K562 (cell line): Measurements from ENCODE around the gene RBM7. TPM values are rescaled to one million over a fixed set of nuclear protein-coding genes. Genes with fewer than 3 reads are reported as not detected.

Experiments
- ATAC-seq: fragments of 200-7000 bp; cut with Tn5 transposase; 3 replicates; pipeline ENCODE4 v1.9.1; 2020; ENCODE audit warnings: moderate library complexity
- BruUV-seq: library from RNA; stranded (reverse); fragments of 400-500 nt; replicated peaks from 2 replicates; lab custom pipeline; 2021; lab: Mats Ljungman, UMichigan
- CTCF ChIA-PET: fragments of 300-600 bp; formaldehyde crosslinking; extraction: SDS; loops from one replicate; lab custom pipeline; 2021; ENCODE audit warnings: low intra/inter-chr PET ratio; lab: Yijun Ruan, JAX
- POLR2A ChIA-PET: fragments of 300-600, 350-650 bp; sonication (Branson Sonifier 250); formaldehyde crosslinking; extraction: SDS; loops from one replicate; lab custom pipeline; 2021; ENCODE audit warnings: antibody characterized with exemption, inconsistent platforms; lab: Yijun Ruan, JAX
- DNase-seq, 4 experiments: peaks; one replicate each; pipeline versions ENCODE4 v3.0.0 to v3.0.0-alpha.2; 2011 to 2018; ENCODE audit warnings: low spot score in 3 of 4, mixed read lengths in 3 of 4; ENCODE audit errors: extremely low read depth in 1 of 4
- FAIRE-seq: peaks from 2 replicates; lab custom pipeline; 2011; peaks lifted over from hg19 to GRCh38; lab: Jason Lieb, UNC
- H2AFZ ChIP-seq: 2 replicates; pipeline ENCODE4 v1.6.0; 2011; ENCODE audit warnings: low read depth, low read length, control low read depth, inconsistent platforms
- H3K27ac ChIP-seq: fragments of 200-600 bp; 3 replicates; pipeline ENCODE4 v1.8.0; 2011; ENCODE audit warnings: low read depth, mild to moderate bottlenecking, control low read depth, inconsistent platforms, low read length, moderate library complexity, mixed read lengths; ENCODE audit errors: extremely low read depth
- H3K27me3 ChIP-seq, 2 experiments: fragments of 300-600 bp in 1 of 2; 2 replicates in 1 of 2; 3 replicates in 1 of 2; pipeline versions ENCODE4 v1.6.0 to v1.8.0; 2011; ENCODE audit warnings: inconsistent platforms in 2 of 2, low read length in 2 of 2, mild to moderate bottlenecking in 1 of 2, mixed read lengths in 1 of 2, moderate library complexity in 1 of 2; ENCODE audit not compliant: control insufficient read depth in 2 of 2, insufficient read depth in 2 of 2
- H3K36me3 ChIP-seq: fragments of 300-600 bp; 3 replicates; pipeline ENCODE4 v1.8.0; 2011; ENCODE audit warnings: mild to moderate bottlenecking, low read length, inconsistent platforms; ENCODE audit not compliant: control insufficient read depth, insufficient read depth
- H3K4me1 ChIP-seq, 2 experiments: fragments of 200-600 bp in 1 of 2; replicated peaks in 1 of 2; 2 replicates in 1 of 2; 3 replicates in 1 of 2; pipeline versions ENCODE4 v1.5.1 to v1.8.0; 2011; ENCODE audit warnings: inconsistent platforms in 2 of 2, low read length in 2 of 2, mild to moderate bottlenecking in 1 of 2, mixed read lengths in 1 of 2, moderate library complexity in 1 of 2; ENCODE audit not compliant: control insufficient read depth in 2 of 2, insufficient read depth in 2 of 2
- H3K4me2 ChIP-seq: 2 replicates; pipeline ENCODE4 v1.6.1; 2011; ENCODE audit warnings: low read length, control low read depth, inconsistent platforms, mixed read lengths; ENCODE audit not compliant: insufficient read depth
- H3K4me3 ChIP-seq: fragments of 200-600 bp; sonication (generic), shearing (Covaris generic); 2 replicates; pipeline ENCODE4 v1.5.1; 2016; ENCODE audit warnings: control low read depth, inconsistent platforms
- H3K79me2 ChIP-seq: fragments of 200-600 bp; 3 replicates; pipeline ENCODE4 v1.8.0; 2011; ENCODE audit warnings: low read length, inconsistent platforms; ENCODE audit not compliant: control insufficient read depth, insufficient read depth
- H3K9ac ChIP-seq, 2 experiments: 2 replicates each; pipeline versions ENCODE4 v1.6.0 to v1.6.1; 2011; ENCODE audit warnings: low read depth in 2 of 2, low read length in 2 of 2, control low read depth in 1 of 2, inconsistent platforms in 1 of 2, mild to moderate bottlenecking in 1 of 2, mixed read lengths in 1 of 2; ENCODE audit not compliant: insufficient read depth in 1 of 2
- H3K9me1 ChIP-seq: one replicate; pipeline ENCODE4 v1.6.0; 2011; ENCODE audit warnings: inconsistent platforms, mild to moderate bottlenecking, low read length, moderate library complexity; ENCODE audit not compliant: control insufficient read depth, insufficient read depth
- H3K9me3 ChIP-seq: replicated peaks from 2 replicates; pipeline ENCODE4 v1.5.1; 2011; ENCODE audit warnings: low read depth, low read length, inconsistent platforms; ENCODE audit not compliant: control insufficient read depth, insufficient read depth
- H4K20me1 ChIP-seq: replicated peaks from 2 replicates; pipeline ENCODE4 v1.6.1; 2011; ENCODE audit warnings: low read length, inconsistent platforms, mixed read lengths; ENCODE audit not compliant: control insufficient read depth, insufficient read depth
- ETV5 ChIP-seq: sonication (generic); formaldehyde crosslinking; IDR thresholded peaks from 2 replicates; pipeline ENCODE4 v1.4.0; 2020; ENCODE audit warnings: low read depth, mild to moderate bottlenecking, missing genetic modification reagents
- HDAC3 ChIP-seq: fragments of 450-650 bp; IDR thresholded peaks from 2 replicates; pipeline ENCODE4 v1.6.1; 2018; ENCODE audit warnings: borderline replicate concordance, mild to moderate bottlenecking, moderate library complexity; ENCODE audit not compliant: partially characterized antibody
- POLR2AphosphoS2 ChIP-seq: IDR thresholded peaks from 2 replicates; pipeline ENCODE4 v1.6.1; 2012; ENCODE audit warnings: low read length, improper control_type of control experiment
- ZKSCAN8 ChIP-seq: fragments of 200-800 bp; sonication (Bioruptor generic); IDR thresholded peaks from 2 replicates; pipeline ENCODE4 v1.6.1; 2016; ENCODE audit warnings: missing genetic modification characterization, missing compliant biosample characterization
- ZNF124 ChIP-seq: sonication (generic); formaldehyde crosslinking; IDR thresholded peaks from 2 replicates; pipeline ENCODE4 v1.8.1; 2022; ENCODE audit warnings: missing genetic modification reagents
- ZNF277 ChIP-seq: fragments of 250-450 bp; sonication (Bioruptor Pico); IDR thresholded peaks from 2 replicates; pipeline ENCODE4 v1.8.0; 2022; ENCODE audit warnings: inconsistent platforms, mild to moderate bottlenecking, moderate library complexity, borderline replicate concordance
- ZNF347 ChIP-seq: fragments of 450-650 bp; formaldehyde crosslinking; IDR thresholded peaks from 2 replicates; pipeline ENCODE4 v1.4.0; 2020; ENCODE audit warnings: low read depth, mild to moderate bottlenecking, moderate library complexity
- WGBS: fragments of 100-300 bp; shearing (Covaris generic); methylation state at CpG from one replicate; pipeline ENCODE4 v1.1.6; 2016; ENCODE audit warnings: low coverage, mixed read lengths; ENCODE audit not compliant: insufficient coverage; ENCODE audit errors: missing lambda C conversion rate; 5-methylcytosine and 5-hydroxymethylcytosine counted together
- in situ Hi-C: fragments of 300-500 bp; cut with MboI; formaldehyde crosslinking; loops from 4 replicates; pipeline ENCODE4 v1.15.0; 2018; ENCODE audit warnings: inconsistent platforms, mixed read lengths
- intact Hi-C: fragments of 100-400 bp; cut with micrococcal nuclease; formaldehyde crosslinking; loops from 2 replicates; pipeline ENCODE4 v1.14.2; 2022
- polyA plus RNA-seq, 8 experiments: library from polyadenylated mRNA; depleted of rRNA in 4 of 8; stranded (reverse) in 5 of 8; unstranded in 3 of 8; fragments of >200 nt; fragmentation: Nextera tagmentation in 2 of 8; fragmentation: Illumina TruSeq in 1 of 8; extraction: Ambion mirVana in 2 of 8; extraction: Trizol in 1 of 8; gene quantifications; 2 replicates each; pipeline versions ENCODE4 v1.2.1 to v1.2.3, GENCODE V29; 2011 to 2014; ENCODE audit warnings: inconsistent platforms in 1 of 8, missing spikeins in 1 of 8
- total RNA-seq, 7 experiments: library from RNA; depleted of rRNA in 6 of 7; stranded (reverse); fragments of >200 nt in 6 of 7; fragmentation: Illumina TruSeq in 2 of 7; extraction: Trizol in 2 of 7; gene quantifications; 2 replicates each; pipeline versions ENCODE4 v1.2.1 to v1.2.3, GENCODE V29; 2011 to 2021; ENCODE audit warnings: low replicate concordance in 1 of 7
- TF ChIP-seq, protein P1 (sequence below): sonication (generic); formaldehyde crosslinking; IDR thresholded peaks from 2 replicates; pipeline ENCODE4 v1.8.0; 2022; ENCODE audit warnings: mild to moderate bottlenecking, missing genetic modification reagents

RBM7 gene
- total and polyA plus RNA-seq, 9 of the 15 experiments (the other 6 are each of a cell fraction or from before 2014, with no cell fraction given), result 26.0 to 76.8 (median 49.6) TPM

DNA sequence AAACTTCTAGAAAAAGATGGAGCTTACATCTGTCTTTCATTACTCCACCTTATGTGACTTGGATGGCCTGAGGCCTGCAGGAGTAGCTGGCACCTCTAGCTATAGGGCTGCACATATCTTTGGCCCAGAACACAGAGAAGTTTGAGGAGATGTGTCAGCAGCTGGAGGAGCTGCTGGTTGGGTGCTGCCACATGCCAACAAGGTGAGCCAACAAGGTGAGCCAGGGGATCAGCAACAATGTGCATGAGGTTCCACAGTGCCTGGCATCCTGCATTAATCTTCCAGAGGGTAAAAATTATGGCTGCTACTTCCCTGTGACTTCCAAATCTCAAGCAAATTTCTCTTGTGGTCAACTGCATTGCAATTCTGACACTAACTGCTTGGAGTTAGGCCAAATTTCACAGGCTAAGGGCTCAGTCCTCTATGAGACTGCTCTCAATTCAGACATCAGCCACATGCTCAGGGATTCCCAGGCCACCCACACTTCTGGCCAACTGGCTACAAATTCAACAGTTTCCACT is 16.0 kb downstream of the RBM7 start (continued):
- TF ChIP-seq, protein P1, sequence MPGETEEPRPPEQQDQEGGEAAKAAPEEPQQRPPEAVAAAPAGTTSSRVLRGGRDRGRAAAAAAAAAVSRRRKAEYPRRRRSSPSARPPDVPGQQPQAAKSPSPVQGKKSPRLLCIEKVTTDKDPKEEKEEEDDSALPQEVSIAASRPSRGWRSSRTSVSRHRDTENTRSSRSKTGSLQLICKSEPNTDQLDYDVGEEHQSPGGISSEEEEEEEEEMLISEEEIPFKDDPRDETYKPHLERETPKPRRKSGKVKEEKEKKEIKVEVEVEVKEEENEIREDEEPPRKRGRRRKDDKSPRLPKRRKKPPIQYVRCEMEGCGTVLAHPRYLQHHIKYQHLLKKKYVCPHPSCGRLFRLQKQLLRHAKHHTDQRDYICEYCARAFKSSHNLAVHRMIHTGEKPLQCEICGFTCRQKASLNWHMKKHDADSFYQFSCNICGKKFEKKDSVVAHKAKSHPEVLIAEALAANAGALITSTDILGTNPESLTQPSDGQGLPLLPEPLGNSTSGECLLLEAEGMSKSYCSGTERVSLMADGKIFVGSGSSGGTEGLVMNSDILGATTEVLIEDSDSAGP, result no peak
- no peak for TF ChIP-seq POLR2AphosphoS2
- no peak for TF ChIP-seq ZNF277 (CRISPR knock-in tag)
- no peak for TF ChIP-seq HDAC3

DNA sequence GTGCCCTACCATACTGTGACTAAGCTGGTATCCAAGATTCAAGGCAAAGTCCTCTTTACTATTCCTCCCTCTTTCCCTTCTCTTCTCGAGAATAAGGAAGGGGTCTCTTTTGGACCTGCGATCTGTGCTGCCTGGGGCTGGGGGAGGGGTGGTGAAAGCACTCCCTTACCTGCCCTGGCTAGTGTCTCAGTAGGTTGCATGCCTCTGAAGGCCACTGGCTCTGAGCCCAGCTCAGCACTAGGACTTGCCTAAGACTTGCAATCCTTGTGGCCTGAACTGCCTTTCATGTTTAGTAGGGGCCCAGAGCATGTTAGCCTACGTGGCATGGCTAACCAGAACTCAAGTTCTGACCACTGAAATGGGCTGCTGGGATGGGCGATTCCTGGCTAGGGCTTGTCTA is 25.8 kb downstream of the RBM7 start:
- TF ChIP-seq ZNF124 (CRISPR knock-in tag) (no peak), ZNF347 (CRISPR knock-in tag) (no peak), ZKSCAN8 (no peak), ETV5 (no peak)
- TF ChIP-seq, all 486 proteins: peak for 0
- ChIA-PET CTCF (no interaction called here), POLR2A (interaction anchor here (1.9 to 2.0 kb wide), 2 partner anchors 11 to 16 kb away, joined by 5 to 7 read pairs; no protein-coding TSS in a partner anchor)
- Histone ChIP-seq H3K9me1 (no peaks in the 10 kb centered on the region), H3K27ac (no peak overlapping the region), H3K9me3 (no peaks in the 10 kb centered on the region; the same call in 1 of the 2 replicates), H2AFZ (no peak overlapping the region), H3K27me3 (no peaks in the 10 kb centered on the region), H3K4me3 (no peak overlapping the region), H3K4me2 (no peak overlapping the region), H3K9ac (no peak overlapping the region), H3K79me2 (no peaks in the 10 kb centered on the region), H4K20me1 (no peaks in the 10 kb centered on the region), H3K36me3 (no peaks in the 10 kb centered on the region), H3K4me1 (no peaks in the 10 kb centered on the region; a peak in 1 of 5 replicates)
- ATAC-seq (peak; percentile 25; the same call in 1 of the 3 replicates), DNase-seq (no peak), FAIRE-seq (no peak)
- in situ Hi-C loops, result no loop called here
- intact Hi-C loops, result no loop called here
- BruUV-seq, result no TSS peak
- WGBS, result 51% methylated on average over 4 of the region's 4 CpGs
